Gastroesophageal sphincter (tissue), 3 donors: Measurements from ENCODE around the gene KMT2B.

Experiments
- CTCF ChIP-seq, 4 experiments: fragments of 200-600 bp in 2 of 4; fragments of 450-650 bp in 2 of 4; sonication (generic) in 1 of 4; IDR thresholded peaks; one replicate each; pipeline ENCODE4 v1.5.1; 2017 to 2019; ENCODE audit warnings: antibody characterized with exemption in 4 of 4, mild to moderate bottlenecking in 2 of 4, moderate library complexity in 2 of 4
- EP300 ChIP-seq: sonication (generic); formaldehyde crosslinking; IDR thresholded peaks from one replicate; pipeline ENCODE4 v1.6.1; 2017; ENCODE audit warnings: antibody characterized with exemption, mild to moderate bottlenecking
- POLR2A ChIP-seq, 2 donors: fragments of 450-650 bp; IDR thresholded peaks; one replicate each; pipeline ENCODE4 v1.6.1; 2017; ENCODE audit warnings: antibody characterized with exemption in 2 of 2, mild to moderate bottlenecking in 2 of 2, moderate library complexity in 1 of 2
- POLR2AphosphoS5 ChIP-seq: sonication (generic); formaldehyde crosslinking; IDR thresholded peaks from one replicate; pipeline ENCODE4 v1.6.1; 2017; ENCODE audit warnings: antibody characterized with exemption

GRCh38 chr19:35670686-35671085, 47.1 kb upstream of the KMT2B start:
- TF ChIP-seq EP300 (no peak), POLR2AphosphoS5 (no peak), CTCF (IDR thresholded peaks at IDR 0.05) (no peak), POLR2A (IDR thresholded peaks at IDR 0.05) (no peak)
